Keratinocyte (primary cell): ENCODE results near the gene FBN1.

Source experiments
- CTCF ChIP-seq, 3 experiments: IDR thresholded peaks in 1 of 3; conservative IDR thresholded peaks in 1 of 3; optimal IDR thresholded peaks in 1 of 3; 2 replicates in 2 of 3; 3 replicates in 1 of 3; pipeline versions ENCODE3 to v1.5.1; 2011; ENCODE audit warnings: low read length in 3 of 3, mild to moderate bottlenecking in 3 of 3, moderate library complexity in 2 of 3, control low read depth in 1 of 3, inconsistent platforms in 1 of 3; ENCODE audit not compliant: insufficient read depth in 2 of 3; ENCODE audit errors: extremely low read depth in 1 of 3
- EZH2 ChIP-seq: IDR thresholded peaks from one replicate; pipeline ENCODE4 v1.6.1; 2012; ENCODE audit warnings: inconsistent platforms, mild to moderate bottlenecking, low read length, moderate library complexity

- TF ChIP-seq CTCF (optimal IDR thresholded peaks at IDR 0.05 in 1 of 3, IDR thresholded peaks at IDR 0.05 in 1 of 3, conservative IDR thresholded peaks at IDR 0.05 in 1 of 3; ENCODE audit: extremely low read depth in 1 of 3, insufficient read depth in 2 of 3, low read length in 3 of 3) (no peak), EZH2 (no peak)
These were observed 208.3 kb downstream of the FBN1 start for GRCh38 chr15:48437178-48437577.
